Endodermal cell (in vitro differentiated cells): ENCODE data around the gene RASGRF2. TPM values are rescaled to one million over a fixed set of nuclear protein-coding genes. Genes with fewer than 3 reads are reported as not detected.

Experiments used
- DNase-seq: peaks from one replicate; pipeline ENCODE4 v3.0.0-alpha.2; 2017
- H3K27ac ChIP-seq: 2 replicates; pipeline ENCODE4 v1.5.1; 2013; ENCODE audit warnings: mild to moderate bottlenecking, low read depth, low read length, moderate library complexity
- H3K27me3 ChIP-seq: 2 replicates; pipeline ENCODE4 v1.6.1; 2013; ENCODE audit warnings: mild to moderate bottlenecking, low read length, moderate library complexity; ENCODE audit not compliant: insufficient read depth, control insufficient read depth, poor library complexity, severe bottlenecking
- H3K36me3 ChIP-seq: 2 replicates; pipeline ENCODE4 v1.7.0; 2013; ENCODE audit warnings: mild to moderate bottlenecking, low read length, moderate library complexity; ENCODE audit not compliant: control insufficient read depth, insufficient read depth
- H3K4me1 ChIP-seq: one replicate; pipeline ENCODE4 v1.7.0; 2013; ENCODE audit warnings: low read length; ENCODE audit not compliant: control insufficient read depth, insufficient read depth
- H3K4me3 ChIP-seq: 2 replicates; pipeline ENCODE4 v1.5.1; 2013; ENCODE audit warnings: mild to moderate bottlenecking, low read length, moderate library complexity
- H3K9ac ChIP-seq: 2 replicates; pipeline ENCODE4 v1.6.1; 2013; ENCODE audit warnings: mild to moderate bottlenecking, low read length, moderate library complexity; ENCODE audit not compliant: poor library complexity, severe bottlenecking; ENCODE audit errors: extremely low read depth
- H3K9me3 ChIP-seq: 2 replicates; pipeline ENCODE4 v1.6.1; 2013; ENCODE audit warnings: mild to moderate bottlenecking, low read length, moderate library complexity; ENCODE audit not compliant: control insufficient read depth
- H3K27ac Mint-ChIP-seq: 2 replicates; pipeline ENCODE4 v1.8.0; 2020; ENCODE audit warnings: mixed read lengths
- H3K27me3 Mint-ChIP-seq: 2 replicates; pipeline ENCODE4 v1.8.0; 2021; ENCODE audit warnings: mild to moderate bottlenecking, mixed read lengths; ENCODE audit not compliant: insufficient read depth
- H3K36me3 Mint-ChIP-seq: 2 replicates; pipeline ENCODE4 v1.8.0; 2020; ENCODE audit warnings: low read depth, mixed read lengths
- H3K4me1 Mint-ChIP-seq: 2 replicates; pipeline ENCODE4 v1.8.0; 2020; ENCODE audit warnings: mixed read lengths
- H3K4me3 Mint-ChIP-seq: 2 replicates; pipeline ENCODE4 v1.8.0; 2020; ENCODE audit warnings: mild to moderate bottlenecking, moderate library complexity, mixed read lengths
- H3K9me3 Mint-ChIP-seq: 2 replicates; pipeline ENCODE4 v1.8.0; 2020; ENCODE audit warnings: mild to moderate bottlenecking, mixed read lengths
- WGBS, 2 experiments: methylation state at CpG; one replicate each; pipeline versions ENCODE4 v1.1.5 to v1.1.7; 2013; ENCODE audit warnings: missing lambda C conversion rate in 2 of 2, mixed read lengths in 1 of 2; ENCODE audit not compliant: insufficient coverage in 1 of 2, insufficient read length in 1 of 2; 5-methylcytosine and 5-hydroxymethylcytosine counted together
- total RNA-seq, 2 donors: library from RNA; stranded (reverse); fragmentation: NEBNext Ultra II Directional in 1 of 2; extraction: Animal tissue kit (Norgen Biotek cat#: 25700) in 1 of 2; gene quantifications; 2 replicates in 1 of 2; 3 replicates in 1 of 2; pipeline ENCODE4 v1.2.1, GENCODE V29; 2021
- TF ChIP-seq, protein P1 (sequence below): fragments of 200-600 bp; sonication (generic); conservative IDR thresholded peaks from 2 replicates; pipeline ENCODE4 v1.5.0; 2021; ENCODE audit warnings: antibody characterized with exemption, mild to moderate bottlenecking

Gene RASGRF2
- total RNA-seq, 2 donors from 2014 or later = 0.64 to 14.4 TPM

DNA sequence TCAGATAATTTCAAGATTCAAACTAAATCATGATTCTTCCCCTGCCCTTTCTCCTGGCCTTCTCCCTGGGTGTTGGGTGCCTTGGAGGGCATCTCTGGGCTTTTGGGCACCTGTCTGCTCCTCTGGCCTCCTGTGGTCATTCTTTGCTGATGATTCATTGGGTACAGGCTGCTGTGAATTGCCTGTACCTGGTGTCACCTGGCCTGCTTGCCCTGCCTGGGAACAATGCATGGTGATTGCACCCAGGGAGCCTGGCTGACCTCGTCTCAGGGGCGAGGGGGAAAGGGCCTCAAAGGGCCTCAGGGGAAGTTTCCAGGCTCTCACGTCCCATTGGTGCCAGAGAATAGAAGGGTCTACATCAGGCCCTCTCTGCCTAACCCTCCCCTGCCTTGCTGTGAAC, 252.9 kb downstream of the RASGRF2 start:
- Histone ChIP-seq H3K4me1 (no peaks in the 10 kb centered on the region), H3K36me3 (peaks cover 12% of the 10 kb centered on the region), H3K27ac (no peak overlapping the region), H3K9me3 (no peaks in the 10 kb centered on the region), H3K9ac (no peak overlapping the region), H3K4me3 (no peak overlapping the region), H3K27me3 (no peaks in the 10 kb centered on the region)
- peak; percentile 63 for DNase-seq
- TF ChIP-seq, protein P1, sequence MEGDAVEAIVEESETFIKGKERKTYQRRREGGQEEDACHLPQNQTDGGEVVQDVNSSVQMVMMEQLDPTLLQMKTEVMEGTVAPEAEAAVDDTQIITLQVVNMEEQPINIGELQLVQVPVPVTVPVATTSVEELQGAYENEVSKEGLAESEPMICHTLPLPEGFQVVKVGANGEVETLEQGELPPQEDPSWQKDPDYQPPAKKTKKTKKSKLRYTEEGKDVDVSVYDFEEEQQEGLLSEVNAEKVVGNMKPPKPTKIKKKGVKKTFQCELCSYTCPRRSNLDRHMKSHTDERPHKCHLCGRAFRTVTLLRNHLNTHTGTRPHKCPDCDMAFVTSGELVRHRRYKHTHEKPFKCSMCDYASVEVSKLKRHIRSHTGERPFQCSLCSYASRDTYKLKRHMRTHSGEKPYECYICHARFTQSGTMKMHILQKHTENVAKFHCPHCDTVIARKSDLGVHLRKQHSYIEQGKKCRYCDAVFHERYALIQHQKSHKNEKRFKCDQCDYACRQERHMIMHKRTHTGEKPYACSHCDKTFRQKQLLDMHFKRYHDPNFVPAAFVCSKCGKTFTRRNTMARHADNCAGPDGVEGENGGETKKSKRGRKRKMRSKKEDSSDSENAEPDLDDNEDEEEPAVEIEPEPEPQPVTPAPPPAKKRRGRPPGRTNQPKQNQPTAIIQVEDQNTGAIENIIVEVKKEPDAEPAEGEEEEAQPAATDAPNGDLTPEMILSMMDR = no peak
- Mint-ChIP-seq H3K4me3 (no peak overlapping the region), H3K36me3 (peaks cover 41% of the 10 kb centered on the region), H3K27me3 (no peaks in the 10 kb centered on the region), H3K27ac (peak overlapping the region; percentile 31), H3K9me3 (no peaks in the 10 kb centered on the region), H3K4me1 (peaks cover 16% of the 10 kb centered on the region)
- WGBS, 2 experiments = 78% methylated on average over 3 of the region's 3 CpGs; no CpG with 5 or more reads in 1 of the 2 experiments

- H3K9me3 Mint-ChIP-seq = no peaks in the 10 kb centered on the region
- Histone ChIP-seq H3K4me1 (no peaks in the 10 kb centered on the region), H3K9me3 (no peaks in the 10 kb centered on the region), H3K9ac (no peak overlapping the region), H3K4me3 (no peak overlapping the region), H3K27ac (no peak overlapping the region), H3K27me3 (no peaks in the 10 kb centered on the region), H3K36me3 (peaks cover 10% of the 10 kb centered on the region)
- peaks cover 16% of the 10 kb centered on the region for H3K4me1 Mint-ChIP-seq
- H3K4me3 Mint-ChIP-seq = no peak overlapping the region
- H3K27me3 Mint-ChIP-seq = no peaks in the 10 kb centered on the region
- peaks cover 44% of the 10 kb centered on the region for H3K36me3 Mint-ChIP-seq
- DNase-seq = no peak
- H3K27ac Mint-ChIP-seq = no peak overlapping the region
- WGBS, 2 experiments = 83 to 93% methylated on average over 6 to 8 of the region's 8 CpGs
- TF ChIP-seq, protein P1 = no peak
Measured at GRCh38 chr5:81214848-81215247, 254.7 kb downstream of the RASGRF2 start.

DNA sequence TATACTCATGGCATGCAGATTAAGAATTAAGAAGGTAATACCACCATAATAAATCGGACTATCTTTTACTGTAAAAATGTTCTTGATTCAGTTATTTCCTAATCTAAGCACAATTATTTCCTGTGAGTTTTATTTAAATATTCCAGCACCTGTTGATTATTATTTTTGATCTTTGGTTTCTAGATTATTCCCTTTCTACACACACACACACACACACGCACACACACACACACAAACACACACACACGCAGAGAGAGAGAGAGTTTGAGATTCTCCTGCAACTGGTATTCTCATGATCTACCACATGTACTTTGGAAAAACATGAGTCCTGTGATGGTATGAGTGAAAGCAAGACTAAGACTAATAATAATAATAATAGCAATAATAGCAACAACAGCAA, 256.0 kb downstream of the RASGRF2 start:
- Histone ChIP-seq H3K9ac (no peak overlapping the region), H3K36me3 (peaks cover 10% of the 10 kb centered on the region), H3K9me3 (no peaks in the 10 kb centered on the region), H3K27ac (no peak overlapping the region), H3K27me3 (no peaks in the 10 kb centered on the region), H3K4me1 (no peaks in the 10 kb centered on the region), H3K4me3 (no peak overlapping the region)
- no peak for DNase-seq
- TF ChIP-seq, protein P1 = no peak
- Mint-ChIP-seq H3K27ac (no peak overlapping the region), H3K27me3 (no peaks in the 10 kb centered on the region), H3K9me3 (no peaks in the 10 kb centered on the region), H3K4me1 (peaks cover 16% of the 10 kb centered on the region), H3K36me3 (peaks cover 40% of the 10 kb centered on the region), H3K4me3 (no peak overlapping the region)
- 65 to 100% methylated on average over 1 to 2 of the region's 3 CpGs for WGBS, 2 experiments
